Uterus (tissue), 4 donors: ENCODE results near the gene IMPG1. TPM values are rescaled to one million over a fixed set of nuclear protein-coding genes. Genes with fewer than 3 reads are reported as not detected.

ENCODE experiments used
- DNase-seq, 2 donors: peaks; one replicate each; pipeline ENCODE4 v3.0.0-alpha.2; 2019 to 2020
- H3K27ac ChIP-seq, 2 donors: fragments of 200-600 bp; sonication (generic); 1 replicate in 1 of 2; 2 replicates in 1 of 2; pipeline ENCODE4 v1.5.1; 2016 to 2018
- H3K27me3 ChIP-seq, 2 donors: fragments of 200-600 bp; sonication (generic); one replicate each; pipeline ENCODE4 v1.5.1; 2018 to 2019; ENCODE audit warnings: control low read depth in 1 of 2
- H3K36me3 ChIP-seq, 2 donors: fragments of 200-600 bp; sonication (generic); one replicate each; pipeline ENCODE4 v1.5.1; 2019; ENCODE audit warnings: control low read depth in 1 of 2
- H3K4me1 ChIP-seq, 2 donors: fragments of 200-600 bp; sonication (generic); one replicate each; pipeline ENCODE4 v1.5.1; 2018 to 2019; ENCODE audit warnings: control low read depth in 1 of 2
- H3K4me3 ChIP-seq, 2 donors: fragments of 200-600 bp; sonication (generic); 1 replicate in 1 of 2; 2 replicates in 1 of 2; pipeline ENCODE4 v1.5.1; 2018 to 2019; ENCODE audit warnings: mild to moderate bottlenecking in 1 of 2
- H3K9me3 ChIP-seq, 2 donors: fragments of 200-600 bp; sonication (generic); one replicate each; pipeline ENCODE4 v1.5.1; 2019; ENCODE audit warnings: control low read depth in 1 of 2
- POLR2A ChIP-seq, 2 donors: fragments of 450-650 bp; IDR thresholded peaks; one replicate each; pipeline ENCODE4 v1.6.1; 2016; ENCODE audit warnings: antibody characterized with exemption in 2 of 2, mild to moderate bottlenecking in 1 of 2, moderate library complexity in 1 of 2
- intact Hi-C: fragments of 100-400 bp; cut with DNase I; formaldehyde crosslinking; loops from one replicate; pipeline ENCODE4 v1.15.1; 2023; ENCODE audit warnings: low total_unique reads
- total RNA-seq, 4 donors: library from RNA; depleted of rRNA in 3 of 4; stranded (reverse); fragments of >200 nt in 3 of 4; gene quantifications; one replicate each; pipeline versions ENCODE4 v1.1.0 to v1.2.4, GENCODE V29; 2014 to 2023
- TF ChIP-seq, protein P1 (sequence below), 4 experiments: fragments of 200-600 bp in 2 of 4; fragments of 450-650 bp in 2 of 4; sonication (generic) in 2 of 4; IDR thresholded peaks; one replicate each; pipeline ENCODE4 v1.5.1; 2016 to 2019; ENCODE audit warnings: antibody characterized with exemption in 4 of 4, mild to moderate bottlenecking in 2 of 4, moderate library complexity in 1 of 4
- donor health status: DM: yes; HTN: yes; CAD: no.

Gene IMPG1
- total RNA-seq, 4 donors from 2014 or later: 0.14 TPM; not detected in 3

DNA sequence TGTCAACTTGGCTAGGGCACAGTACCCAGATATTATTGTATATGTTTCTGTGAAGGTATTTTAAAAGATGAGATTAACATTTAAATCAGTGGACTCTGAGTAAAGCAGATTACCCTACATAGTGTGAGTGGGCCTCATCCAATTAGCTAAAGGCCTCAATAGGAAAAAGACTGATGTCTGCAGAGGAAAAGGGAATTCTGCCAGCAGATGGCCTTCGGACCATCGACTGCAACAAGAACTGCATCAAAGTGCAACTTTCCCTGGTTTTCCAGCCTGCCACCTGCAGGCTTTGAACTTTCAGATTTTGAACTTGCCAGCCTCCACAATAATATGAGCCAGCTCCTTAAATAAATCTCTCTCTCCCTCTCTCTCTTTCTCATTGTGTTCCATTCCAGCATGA lies 80.5 kb downstream of the IMPG1 start:
- DNase-seq: no peak
- intact Hi-C loops: no loop called here
- no peaks in the 10 kb centered on the region for H3K36me3 ChIP-seq

DNA sequence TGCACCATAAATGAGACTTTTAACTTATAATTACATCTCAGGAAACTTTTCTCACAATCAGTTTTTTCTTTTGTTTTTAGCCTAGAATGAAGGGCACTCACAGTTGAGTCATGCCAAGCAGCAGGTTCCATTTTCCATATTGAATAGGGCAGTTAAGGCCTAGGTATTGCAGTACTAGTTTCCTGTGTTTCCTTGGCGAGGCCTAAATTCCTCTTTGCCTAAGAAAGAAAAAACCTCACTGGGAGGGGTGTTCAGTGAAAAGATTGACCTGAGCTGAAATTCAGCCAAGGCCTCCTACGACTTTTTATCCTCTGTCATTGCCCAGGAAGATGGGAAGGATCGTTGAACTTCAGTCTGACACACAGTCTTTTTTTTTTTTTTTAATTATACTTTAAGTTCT lies 85.5 kb downstream of the IMPG1 start:
- Histone ChIP-seq H3K27ac (no peak overlapping the region), H3K9me3 (no peaks in the 10 kb centered on the region), H3K4me3 (no peak overlapping the region), H3K36me3 (no peaks in the 10 kb centered on the region), H3K4me1 (no peaks in the 10 kb centered on the region), H3K27me3 (no peaks in the 10 kb centered on the region)
- DNase-seq: no peak
- TF ChIP-seq, protein P1, sequence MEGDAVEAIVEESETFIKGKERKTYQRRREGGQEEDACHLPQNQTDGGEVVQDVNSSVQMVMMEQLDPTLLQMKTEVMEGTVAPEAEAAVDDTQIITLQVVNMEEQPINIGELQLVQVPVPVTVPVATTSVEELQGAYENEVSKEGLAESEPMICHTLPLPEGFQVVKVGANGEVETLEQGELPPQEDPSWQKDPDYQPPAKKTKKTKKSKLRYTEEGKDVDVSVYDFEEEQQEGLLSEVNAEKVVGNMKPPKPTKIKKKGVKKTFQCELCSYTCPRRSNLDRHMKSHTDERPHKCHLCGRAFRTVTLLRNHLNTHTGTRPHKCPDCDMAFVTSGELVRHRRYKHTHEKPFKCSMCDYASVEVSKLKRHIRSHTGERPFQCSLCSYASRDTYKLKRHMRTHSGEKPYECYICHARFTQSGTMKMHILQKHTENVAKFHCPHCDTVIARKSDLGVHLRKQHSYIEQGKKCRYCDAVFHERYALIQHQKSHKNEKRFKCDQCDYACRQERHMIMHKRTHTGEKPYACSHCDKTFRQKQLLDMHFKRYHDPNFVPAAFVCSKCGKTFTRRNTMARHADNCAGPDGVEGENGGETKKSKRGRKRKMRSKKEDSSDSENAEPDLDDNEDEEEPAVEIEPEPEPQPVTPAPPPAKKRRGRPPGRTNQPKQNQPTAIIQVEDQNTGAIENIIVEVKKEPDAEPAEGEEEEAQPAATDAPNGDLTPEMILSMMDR (IDR thresholded peaks at IDR 0.05): no peak
- intact Hi-C loops: no loop called here

More for the DNA sequence above, 80.5 kb downstream of the IMPG1 start:
- Histone ChIP-seq H3K27ac (no peak overlapping the region), H3K27me3 (no peaks in the 10 kb centered on the region), H3K9me3 (no peaks in the 10 kb centered on the region), H3K4me3 (no peak overlapping the region), H3K4me1 (no peaks in the 10 kb centered on the region)
- TF ChIP-seq, protein P1 (IDR thresholded peaks at IDR 0.05): no peak
- no peak for TF ChIP-seq POLR2A (IDR thresholded peaks at IDR 0.05)

DNA sequence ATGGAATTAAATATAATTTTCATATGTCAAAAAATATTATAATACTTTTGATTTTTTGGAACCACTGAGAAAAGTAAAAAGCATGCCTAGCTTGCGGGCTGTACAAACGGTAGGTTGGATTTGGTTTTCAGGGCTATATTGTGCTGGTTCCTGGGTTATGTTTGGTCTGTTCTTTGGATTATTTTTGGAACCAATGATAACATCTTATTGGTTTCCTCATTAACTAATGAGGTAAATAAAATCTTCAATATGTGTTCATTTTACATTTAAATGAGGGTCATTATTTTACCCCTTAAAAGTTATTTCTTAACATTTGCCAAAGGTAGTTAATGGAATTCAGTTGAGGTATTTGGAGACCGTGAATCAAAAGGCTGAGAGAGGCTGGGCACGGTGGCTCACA lies 96.6 kb downstream of the IMPG1 start:
- Histone ChIP-seq H3K4me1 (no peaks in the 10 kb centered on the region), H3K27ac (no peak overlapping the region), H3K36me3 (no peaks in the 10 kb centered on the region), H3K4me3 (no peak overlapping the region), H3K27me3 (no peaks in the 10 kb centered on the region), H3K9me3 (no peaks in the 10 kb centered on the region)
- TF ChIP-seq POLR2A (IDR thresholded peaks at IDR 0.05): no peak
- TF ChIP-seq, protein P1 (IDR thresholded peaks at IDR 0.05): no peak
- no peak for DNase-seq
- intact Hi-C loops: no loop called here

DNA sequence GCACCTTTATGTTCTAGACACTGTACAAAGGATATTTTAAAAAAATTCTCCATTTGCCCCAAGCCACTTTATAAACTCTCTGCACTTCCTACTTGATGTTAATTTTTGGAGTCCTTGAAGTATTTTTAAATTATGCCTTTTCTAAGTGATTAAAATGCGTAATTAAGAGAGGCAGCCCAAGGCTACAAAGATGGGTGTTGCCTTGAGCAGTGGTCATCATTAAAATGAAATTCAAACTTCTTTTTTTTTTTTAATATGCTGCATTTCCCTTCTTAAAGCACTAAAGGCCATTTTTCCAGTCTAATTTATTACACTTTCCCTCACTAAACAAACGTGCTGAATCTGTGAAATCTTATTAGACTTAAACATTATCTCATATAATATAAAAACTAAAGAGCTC lies 102.4 kb downstream of the IMPG1 start:
- TF ChIP-seq POLR2A (IDR thresholded peaks at IDR 0.05): no peak
- TF ChIP-seq, protein P1 (IDR thresholded peaks at IDR 0.05): no peak
- H3K27me3 ChIP-seq: no peaks in the 10 kb centered on the region

DNA sequence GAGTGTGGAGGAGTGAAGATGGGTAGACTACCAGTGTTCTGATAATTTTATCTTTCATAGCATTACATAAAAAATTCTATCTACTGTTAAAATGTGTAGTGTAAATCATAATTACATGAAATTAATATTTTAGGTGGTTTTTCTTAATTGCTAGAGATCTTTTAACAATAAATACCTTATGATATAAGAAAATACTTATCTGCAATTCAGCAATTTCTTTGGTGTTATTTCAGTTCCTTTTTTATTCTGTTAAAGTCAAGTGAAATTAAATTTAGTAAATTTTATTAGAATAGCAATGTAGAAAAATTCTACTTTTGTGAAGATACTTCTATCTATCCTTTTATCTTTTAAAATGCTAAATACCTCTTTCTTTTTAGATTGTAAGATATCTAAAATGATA lies 104.3 kb downstream of the IMPG1 start:
- H3K4me1 ChIP-seq: no peaks in the 10 kb centered on the region
- H3K36me3 ChIP-seq: no peaks in the 10 kb centered on the region
- H3K27ac ChIP-seq: no peak overlapping the region
- no peaks in the 10 kb centered on the region for H3K27me3 ChIP-seq
- intact Hi-C loops: no loop called here
- DNase-seq: no peak
- H3K9me3 ChIP-seq: no peaks in the 10 kb centered on the region
- TF ChIP-seq, protein P1 (IDR thresholded peaks at IDR 0.05): no peak
- TF ChIP-seq POLR2A (IDR thresholded peaks at IDR 0.05): no peak
- H3K4me3 ChIP-seq: no peak overlapping the region

More for the DNA sequence above, 102.4 kb downstream of the IMPG1 start:
- Histone ChIP-seq H3K4me3 (no peak overlapping the region), H3K9me3 (no peaks in the 10 kb centered on the region), H3K27ac (no peak overlapping the region), H3K4me1 (no peaks in the 10 kb centered on the region), H3K36me3 (no peaks in the 10 kb centered on the region)
- intact Hi-C loops: no loop called here
- no peak for DNase-seq
